Kidney epithelial cell (primary cell): Measurements from ENCODE around the gene PIWIL4. TPM values are rescaled to one million over a fixed set of nuclear protein-coding genes. Genes with fewer than 3 reads are reported as not detected.

Experiments used
- DNase-seq: peaks from one replicate; pipeline ENCODE4 v3.0.0-alpha.2; 2010; ENCODE audit warnings: low read depth
- H3K27me3 ChIP-seq: 2 replicates; pipeline ENCODE4 v1.6.0; 2011; ENCODE audit warnings: low read length; ENCODE audit not compliant: control insufficient read depth, insufficient read depth
- H3K36me3 ChIP-seq: 2 replicates; pipeline ENCODE4 v1.5.1; 2011; ENCODE audit warnings: low read length; ENCODE audit not compliant: control insufficient read depth, insufficient read depth
- H3K4me3 ChIP-seq: 2 replicates; pipeline ENCODE4 v1.5.1; 2011; ENCODE audit warnings: low read depth, mild to moderate bottlenecking, control low read depth, low read length
- CTCF ChIP-seq: IDR thresholded peaks from 2 replicates; pipeline ENCODE4 v1.5.1; 2011; ENCODE audit warnings: mild to moderate bottlenecking, moderate library complexity, low read length, control low read depth, inconsistent platforms; ENCODE audit not compliant: insufficient read depth, poor library complexity, severe bottlenecking
- total RNA-seq: library from RNA; depleted of rRNA; stranded (reverse); fragments of >200 nt; gene quantifications from 2 replicates; pipeline ENCODE4 v1.2.3, GENCODE V29; 2015

PIWIL4 gene
- 1.8 and 3.7 TPM in 2 replicates for total RNA-seq

- TF ChIP-seq CTCF, result no peak
- Histone ChIP-seq H3K4me3 (no peak within 1 kb of the TSS), H3K27me3 (no peaks in the 10 kb centered on the region), H3K36me3 (no peaks in the 10 kb centered on the region)
- DNase-seq, result no peak
These were observed at the start of gene PIWIL4 for GRCh38 chr11:94567181-94567670. PIWIL4 (plus strand) TSS chr11:94567368; CDS start chr11:94567519, 151 bp downstream.

- no peak for DNase-seq
- H3K27me3 ChIP-seq, result no peaks in the 10 kb centered on the region
- H3K36me3 ChIP-seq, result no peaks in the 10 kb centered on the region
- no peak overlapping the region for H3K4me3 ChIP-seq
- TF ChIP-seq CTCF, result no peak
These were observed 48.9 kb upstream of the PIWIL4 start for GRCh38 chr11:94518300-94518699.

- Histone ChIP-seq H3K4me3 (no peak overlapping the region), H3K27me3 (no peaks in the 10 kb centered on the region), H3K36me3 (no peaks in the 10 kb centered on the region)
- DNase-seq, result no peak
- peak; percentile 54 for TF ChIP-seq CTCF
These were observed 47.6 kb upstream of the PIWIL4 start for GRCh38 chr11:94519478-94520084.

- no peak overlapping the region for H3K4me3 ChIP-seq
- TF ChIP-seq CTCF, result peak; percentile 24
- no peaks in the 10 kb centered on the region for H3K27me3 ChIP-seq
- H3K36me3 ChIP-seq, result no peaks in the 10 kb centered on the region
- DNase-seq, result no peak
These were observed 45.5 kb upstream of the PIWIL4 start for GRCh38 chr11:94521684-94522083.

- no peaks in the 10 kb centered on the region for H3K27me3 ChIP-seq
- TF ChIP-seq CTCF, result no peak
- H3K4me3 ChIP-seq, result no peak overlapping the region
- no peaks in the 10 kb centered on the region for H3K36me3 ChIP-seq
- DNase-seq, result no peak
These were observed 42.8 kb upstream of the PIWIL4 start for GRCh38 chr11:94524341-94524740.
